ENCODE measurements around the gene SORCS2. TPM values are rescaled to one million over a fixed set of nuclear protein-coding genes. Genes with fewer than 3 reads are reported as not detected.

The SORCS2 gene
- total and polyA plus RNA-seq, 2 donors (not counting 1 experiment from before 2014, with no cell fraction given): not detected

GRCh38 chr4:7350396-7350795 is 158.1 kb downstream of the SORCS2 start:
- no peak for TF ChIP-seq EZH2 (IDR thresholded peaks at IDR 0.05; ENCODE audit: borderline replicate concordance, insufficient read depth, low read depth, low read length, poor library complexity, severe bottlenecking)
- TF ChIP-seq, protein P1, sequence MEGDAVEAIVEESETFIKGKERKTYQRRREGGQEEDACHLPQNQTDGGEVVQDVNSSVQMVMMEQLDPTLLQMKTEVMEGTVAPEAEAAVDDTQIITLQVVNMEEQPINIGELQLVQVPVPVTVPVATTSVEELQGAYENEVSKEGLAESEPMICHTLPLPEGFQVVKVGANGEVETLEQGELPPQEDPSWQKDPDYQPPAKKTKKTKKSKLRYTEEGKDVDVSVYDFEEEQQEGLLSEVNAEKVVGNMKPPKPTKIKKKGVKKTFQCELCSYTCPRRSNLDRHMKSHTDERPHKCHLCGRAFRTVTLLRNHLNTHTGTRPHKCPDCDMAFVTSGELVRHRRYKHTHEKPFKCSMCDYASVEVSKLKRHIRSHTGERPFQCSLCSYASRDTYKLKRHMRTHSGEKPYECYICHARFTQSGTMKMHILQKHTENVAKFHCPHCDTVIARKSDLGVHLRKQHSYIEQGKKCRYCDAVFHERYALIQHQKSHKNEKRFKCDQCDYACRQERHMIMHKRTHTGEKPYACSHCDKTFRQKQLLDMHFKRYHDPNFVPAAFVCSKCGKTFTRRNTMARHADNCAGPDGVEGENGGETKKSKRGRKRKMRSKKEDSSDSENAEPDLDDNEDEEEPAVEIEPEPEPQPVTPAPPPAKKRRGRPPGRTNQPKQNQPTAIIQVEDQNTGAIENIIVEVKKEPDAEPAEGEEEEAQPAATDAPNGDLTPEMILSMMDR (IDR thresholded peaks at IDR 0.05): no peak
- Histone ChIP-seq H3K4me1 (ENCODE audit: control insufficient read depth in 2 of 2, insufficient read depth in 2 of 2, low read length in 2 of 2) (no peaks in the 10 kb centered on the region), H3K79me2 (ENCODE audit: control insufficient read depth, insufficient read depth, low read length) (no peaks in the 10 kb centered on the region), H3K4me2 (replicated peaks; ENCODE audit: low read depth, low read length, poor library complexity, severe bottlenecking) (no peak overlapping the region), H3K36me3 (replicated peaks in 1 of 2; ENCODE audit: control extremely low read depth in 1 of 2, control insufficient read depth in 1 of 2, extremely low read depth in 1 of 2, insufficient read depth in 2 of 2, low read length in 1 of 2) (no peaks in the 10 kb centered on the region), H3K9me3 (ENCODE audit: control extremely low read depth in 1 of 3, control insufficient read depth in 2 of 3, insufficient read depth in 1 of 3, low read length in 2 of 3) (peaks cover 0 to 10% (median 5%) of the 10 kb centered on the region in 3 donors), H3K27ac (ENCODE audit: low read length in 2 of 2) (no peak overlapping the region), H2AFZ (ENCODE audit: insufficient read depth, low read depth, low read length, poor library complexity, severe bottlenecking) (no peak overlapping the region), H3K4me3 (ENCODE audit: control extremely low read depth in 1 of 5, extremely low read depth in 1 of 5, insufficient read depth in 1 of 5, low read depth in 2 of 5, low read length in 4 of 5) (no peak overlapping the region), H4K20me1 (ENCODE audit: control insufficient read depth, insufficient read depth, low read length, poor library complexity, severe bottlenecking) (no peaks in the 10 kb centered on the region), H3K9ac (ENCODE audit: low read length) (no peak overlapping the region), H3K27me3 (replicated peaks in 1 of 4; ENCODE audit: control extremely low read depth in 1 of 4, control insufficient read depth in 3 of 4, insufficient read depth in 4 of 4, low read length in 3 of 4) (no peaks in the 10 kb centered on the region)
- Mint-ChIP-seq H3K27ac (no peak overlapping the region), H3K4me1 (no peaks in the 10 kb centered on the region), H3K9me3 (ENCODE audit: insufficient read depth) (peaks cover 6% of the 10 kb centered on the region), H3K4me3 (no peak overlapping the region), H3K27me3 (peaks cover 4% of the 10 kb centered on the region)
- 78% methylated on average over 6 of the region's 6 CpGs for WGBS (ENCODE audit: insufficient coverage)
- intact Hi-C loops (cut with micrococcal nuclease): no loop called here
- CTCF ChIA-PET: no interaction called here
- POLR2A ChIA-PET: no interaction called here
- DNase-seq (no peak), ATAC-seq (ENCODE audit: low read depth) (no peak)

DNA sequence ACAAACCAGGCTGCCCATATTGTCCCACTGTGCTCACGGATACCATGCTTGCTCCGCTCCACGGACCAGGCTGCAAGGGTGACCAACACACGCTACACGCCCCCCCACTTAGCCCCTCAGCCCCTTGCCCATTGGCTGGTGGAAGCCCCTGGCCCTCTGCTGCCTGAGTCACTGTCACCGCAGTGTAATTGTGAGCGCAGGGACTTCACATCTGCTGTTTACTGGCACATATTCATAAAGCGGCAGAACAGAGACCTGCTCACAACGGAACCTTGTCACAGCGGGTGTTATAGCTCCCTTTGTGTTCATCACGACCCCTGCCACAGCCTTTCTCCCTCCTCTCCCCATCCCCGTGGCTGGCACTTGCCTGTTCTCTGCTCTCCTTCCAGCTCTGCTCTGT is 158.7 kb downstream of the SORCS2 start:
- 73% methylated on average over 12 of the region's 12 CpGs for WGBS (ENCODE audit: insufficient coverage)

More for the DNA sequence above, 158.7 kb downstream of the SORCS2 start:
- Mint-ChIP-seq H3K4me1 (no peaks in the 10 kb centered on the region), H3K4me3 (no peak overlapping the region), H3K9me3 (ENCODE audit: insufficient read depth) (peaks cover 3% of the 10 kb centered on the region), H3K27me3 (peaks cover 4% of the 10 kb centered on the region), H3K27ac (no peak overlapping the region)
- TF ChIP-seq, protein P1 (IDR thresholded peaks at IDR 0.05): no peak
- no peak for TF ChIP-seq EZH2 (IDR thresholded peaks at IDR 0.05; ENCODE audit: borderline replicate concordance, insufficient read depth, low read depth, low read length, poor library complexity, severe bottlenecking)
- CTCF ChIA-PET: no interaction called here
- H2AFZ ChIP-seq (ENCODE audit: insufficient read depth, low read depth, low read length, poor library complexity, severe bottlenecking): no peak overlapping the region
- H4K20me1 ChIP-seq (ENCODE audit: control insufficient read depth, insufficient read depth, low read length, poor library complexity, severe bottlenecking): no peaks in the 10 kb centered on the region
- H3K27me3 ChIP-seq (replicated peaks in 1 of 4; ENCODE audit: control extremely low read depth in 1 of 4, control insufficient read depth in 3 of 4, insufficient read depth in 4 of 4, low read length in 3 of 4): no peaks in the 10 kb centered on the region
- H3K79me2 ChIP-seq (ENCODE audit: control insufficient read depth, insufficient read depth, low read length): no peaks in the 10 kb centered on the region
- H3K27ac ChIP-seq (ENCODE audit: low read length in 2 of 2): no peak overlapping the region
- no peak overlapping the region for H3K4me3 ChIP-seq (ENCODE audit: control extremely low read depth in 1 of 5, extremely low read depth in 1 of 5, insufficient read depth in 1 of 5, low read depth in 2 of 5, low read length in 4 of 5)
- peaks cover 0 to 16% (median 5%) of the 10 kb centered on the region in 3 donors for H3K9me3 ChIP-seq (ENCODE audit: control extremely low read depth in 1 of 3, control insufficient read depth in 2 of 3, insufficient read depth in 1 of 3, low read length in 2 of 3)
- H3K36me3 ChIP-seq (replicated peaks in 1 of 2; ENCODE audit: control extremely low read depth in 1 of 2, control insufficient read depth in 1 of 2, extremely low read depth in 1 of 2, insufficient read depth in 2 of 2, low read length in 1 of 2): no peaks in the 10 kb centered on the region
- H3K9ac ChIP-seq (ENCODE audit: low read length): no peak overlapping the region
- no peak for ATAC-seq (ENCODE audit: low read depth)
- no peak for DNase-seq
- POLR2A ChIA-PET: no interaction called here
- intact Hi-C loops (cut with micrococcal nuclease): no loop called here
- no peak overlapping the region for H3K4me2 ChIP-seq (replicated peaks; ENCODE audit: low read depth, low read length, poor library complexity, severe bottlenecking)
- H3K4me1 ChIP-seq (ENCODE audit: control insufficient read depth in 2 of 2, insufficient read depth in 2 of 2, low read length in 2 of 2): no peaks in the 10 kb centered on the region
